Tibial nerve (tissue), 4 donors: ENCODE measurements around the gene APRT.

Source experiments
- CTCF ChIP-seq, 5 experiments: fragments of 200-600 bp in 3 of 5; fragments of 450-650 bp in 2 of 5; sonication (generic) in 3 of 5; IDR thresholded peaks; one replicate each; pipeline ENCODE4 v1.5.1; 2016 to 2019; ENCODE audit warnings: antibody characterized with exemption in 5 of 5, mild to moderate bottlenecking in 3 of 5, moderate library complexity in 2 of 5
- EP300 ChIP-seq, 2 donors: sonication (generic); formaldehyde crosslinking; IDR thresholded peaks; one replicate each; pipeline ENCODE4 v1.6.1; 2017; ENCODE audit warnings: antibody characterized with exemption in 2 of 2, mild to moderate bottlenecking in 1 of 2
- POLR2A ChIP-seq, 2 donors: fragments of 450-650 bp; IDR thresholded peaks; one replicate each; pipeline ENCODE4 v1.6.1; 2017; ENCODE audit warnings: antibody characterized with exemption in 2 of 2, mild to moderate bottlenecking in 2 of 2, moderate library complexity in 2 of 2

GRCh38 chr16:88855176-88855575 lies 43.4 kb upstream of the APRT start:
- TF ChIP-seq CTCF (IDR thresholded peaks at IDR 0.05) (no peak), POLR2A (IDR thresholded peaks at IDR 0.05) (no peak), EP300 (IDR thresholded peaks at IDR 0.05) (no peak)
